DND-41 (cell line): ENCODE measurements around the gene PDGFRB.

Source experiments
- CTCF ChIP-seq: IDR thresholded peaks from 2 replicates; pipeline ENCODE4 v1.5.1; 2012; ENCODE audit warnings: borderline replicate concordance, low read length, moderate library complexity, mild to moderate bottlenecking; ENCODE audit not compliant: poor library complexity, severe bottlenecking; ENCODE audit errors: extremely low read depth
- EZH2 ChIP-seq: IDR thresholded peaks from 3 replicates; pipeline ENCODE4 v1.6.1; 2012; ENCODE audit warnings: borderline replicate concordance, low read depth, mild to moderate bottlenecking, moderate library complexity, low read length, inconsistent platforms; ENCODE audit not compliant: severe bottlenecking

DNA sequence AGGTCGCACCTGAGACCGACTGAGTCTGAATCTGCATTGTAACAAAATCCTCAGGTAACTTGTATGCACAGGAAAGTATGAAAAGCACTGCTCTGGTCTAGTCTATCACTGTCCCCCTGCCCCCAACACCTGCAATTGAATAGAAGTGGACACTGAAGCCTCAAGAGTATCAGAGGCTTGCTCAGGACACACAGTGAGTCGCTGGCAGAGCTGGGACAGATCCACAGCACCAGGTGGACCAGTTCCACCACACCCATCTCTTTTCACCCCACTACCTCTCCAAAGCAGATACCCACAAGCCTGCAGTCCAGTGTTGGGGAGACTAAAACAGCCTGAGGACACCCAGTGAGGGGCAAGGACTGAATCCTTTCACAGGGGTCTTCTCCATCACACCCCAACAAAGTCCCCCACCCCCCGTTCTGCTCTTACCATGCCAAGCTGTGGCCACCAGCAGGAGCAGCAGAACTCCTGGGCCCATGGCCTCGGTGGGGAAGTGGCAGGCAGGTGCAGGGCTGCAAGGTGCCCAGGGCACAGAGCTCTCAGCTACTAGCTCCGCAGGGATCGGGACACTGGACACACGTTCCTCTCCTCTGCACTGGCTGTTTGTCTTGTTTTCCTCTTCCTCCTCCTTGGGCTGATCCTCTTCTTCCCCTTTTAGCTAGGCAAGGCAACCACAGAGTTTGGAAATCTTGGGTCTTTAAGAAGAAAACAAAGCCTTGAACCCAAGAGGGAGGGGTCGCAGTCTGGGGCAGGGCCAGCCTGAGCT lies 69.5 kb downstream of the PDGFRB start, which contains the start of gene CSF1R:
- TF ChIP-seq CTCF = no peak
- no peak for TF ChIP-seq EZH2
